TTC549 (cell line): Measurements from ENCODE around the gene TMSB4Y.

Experiments
- FAIRE-seq: peaks from 2 replicates; lab custom pipeline; 2012; peaks lifted over from hg19 to GRCh38; lab: Jason Lieb, UNC

The TMSB4Y gene

DNA sequence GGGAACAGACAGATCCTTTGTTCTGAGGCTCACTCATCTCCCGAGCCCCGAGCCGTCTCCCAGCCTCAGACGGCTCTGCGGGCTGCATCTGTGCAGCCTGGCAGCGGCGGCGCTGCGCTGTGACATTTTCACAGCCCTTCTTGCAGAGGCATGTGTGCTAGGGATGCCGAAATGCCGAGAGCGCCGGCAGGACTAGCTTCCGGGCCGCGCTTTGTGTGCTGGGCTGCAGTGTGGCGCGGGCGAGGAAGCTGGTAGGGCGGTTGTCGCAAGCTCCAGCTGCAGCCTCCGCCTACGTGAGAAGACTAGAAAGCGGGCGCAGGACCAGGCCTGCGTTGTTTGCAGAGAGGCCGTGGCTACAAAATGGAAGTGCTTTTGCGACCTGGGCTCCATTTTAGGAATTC is at the start of gene TMSB4Y:
Gene TMSB4Y, plus strand, starts transcription at position 332 of the 401 bp plus-strand sequence.
- FAIRE-seq: no peak

DNA sequence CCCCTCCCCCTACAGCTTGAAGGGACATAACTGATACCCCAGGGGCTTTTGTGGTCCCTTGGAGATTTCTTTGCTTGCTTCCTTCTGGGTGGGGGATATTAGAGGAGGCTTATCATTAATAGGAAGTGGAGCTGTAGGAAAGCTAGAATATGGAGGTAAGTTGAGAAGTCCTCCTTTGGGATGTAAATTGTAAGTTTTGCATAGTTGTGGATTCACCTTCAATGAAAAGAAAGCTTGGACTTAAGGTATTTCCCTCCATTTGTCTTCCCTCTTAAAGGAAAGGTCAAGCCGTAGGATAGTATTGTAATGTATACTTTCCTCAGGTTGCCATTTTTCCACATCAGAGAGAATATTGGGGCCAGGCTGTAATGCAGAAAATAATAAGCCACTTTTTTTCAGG is 39.5 kb upstream of the TMSB4Y start:
- no peak for FAIRE-seq

DNA sequence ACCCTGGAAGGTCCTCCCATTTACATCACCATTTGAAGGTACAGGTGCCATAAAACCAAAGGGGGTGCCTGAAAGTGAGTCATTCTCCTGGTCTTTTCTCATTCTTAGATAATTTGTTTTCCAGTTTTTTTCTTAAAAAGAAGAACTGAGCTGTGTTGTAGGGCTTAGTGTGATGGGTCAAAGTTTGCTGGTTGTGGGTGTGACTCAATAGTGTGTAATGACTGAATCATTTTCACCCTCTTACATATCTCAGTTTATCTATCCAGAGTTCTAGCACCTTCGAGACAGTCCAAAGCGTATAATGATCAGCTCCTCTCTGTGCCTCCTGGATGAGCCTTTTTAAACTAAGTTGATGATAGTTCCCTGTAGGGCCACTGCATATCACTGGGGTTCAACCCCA is 32.6 kb upstream of the TMSB4Y start:
- FAIRE-seq: no peak

DNA sequence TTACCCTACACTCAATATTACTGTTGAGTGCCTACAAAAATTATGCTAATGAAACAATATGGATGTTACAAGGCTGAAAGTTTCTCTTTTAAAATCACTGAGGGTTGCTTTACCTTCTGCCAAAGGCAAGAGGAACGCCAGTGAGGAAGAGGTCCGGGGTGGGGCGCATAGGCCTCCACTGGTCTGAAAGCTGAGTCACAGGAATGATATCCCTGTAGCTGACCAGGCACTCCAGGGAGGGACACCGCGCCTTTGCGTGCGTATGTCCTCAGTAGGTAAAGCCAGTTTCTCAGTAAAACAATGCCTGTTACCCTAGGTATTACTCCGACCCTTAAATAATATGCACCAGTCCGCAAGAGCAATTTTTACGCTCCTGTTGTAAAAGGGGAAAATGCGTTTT is 1.4 kb upstream of the TMSB4Y start:
- no peak for FAIRE-seq

DNA sequence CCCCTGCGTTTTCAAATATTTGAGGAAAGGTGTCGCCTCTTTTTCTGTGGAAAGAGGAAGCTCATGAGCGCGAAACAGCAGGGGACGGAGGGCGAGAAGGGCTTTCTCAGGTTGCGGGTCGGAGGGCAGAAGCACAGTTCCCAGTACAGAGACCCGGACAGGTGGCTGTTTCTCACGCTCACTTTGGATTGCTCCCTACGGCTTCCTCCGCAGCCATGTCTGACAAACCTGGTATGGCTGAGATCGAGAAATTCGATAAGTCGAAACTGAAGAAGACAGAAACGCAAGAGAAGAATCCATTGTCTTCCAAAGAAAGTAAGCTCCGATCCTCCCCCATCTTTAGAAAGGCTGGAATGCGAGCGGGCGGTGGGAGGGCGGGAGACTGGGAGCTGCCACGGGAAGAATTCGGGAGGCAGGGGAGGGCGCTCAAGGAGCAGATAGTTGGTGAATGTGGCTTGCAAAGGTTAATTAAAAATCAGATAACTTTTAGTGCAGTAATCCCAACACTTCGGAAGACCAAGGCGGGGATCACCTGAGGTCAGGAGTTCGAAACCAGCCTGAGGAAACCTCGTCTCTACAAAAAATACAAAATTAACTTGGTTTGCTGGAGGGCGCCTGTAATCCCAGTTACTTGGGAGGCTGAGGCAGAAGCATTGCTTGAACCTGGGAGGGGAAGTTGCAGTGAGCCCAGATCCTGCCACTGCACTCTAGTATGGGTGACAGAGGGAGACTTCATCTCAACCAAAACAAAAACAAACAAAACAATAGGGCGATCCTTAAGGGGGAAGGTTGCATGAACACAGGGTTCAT is 627 bp downstream of the TMSB4Y start:
- no peak for FAIRE-seq

DNA sequence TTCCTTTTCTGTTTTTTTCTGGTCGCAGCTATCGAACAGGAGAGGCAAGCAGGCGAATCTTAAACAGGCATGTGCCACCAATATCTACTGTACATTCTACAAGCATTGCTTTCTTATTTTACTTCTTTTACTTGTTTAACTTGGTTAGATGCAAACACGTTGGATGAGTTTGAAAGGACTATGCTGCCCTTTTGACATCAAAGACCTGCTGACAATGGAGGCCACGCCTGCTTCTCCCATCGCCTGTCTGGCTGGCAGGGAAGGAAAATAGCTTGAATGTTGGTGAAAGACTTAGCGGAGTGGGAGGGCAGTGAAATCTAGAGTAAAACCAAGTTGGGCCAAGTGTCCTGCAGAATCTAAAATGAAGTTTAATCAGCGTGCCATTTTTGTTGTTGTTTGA is 1.5 kb downstream of the TMSB4Y start:
- no peak for FAIRE-seq

DNA sequence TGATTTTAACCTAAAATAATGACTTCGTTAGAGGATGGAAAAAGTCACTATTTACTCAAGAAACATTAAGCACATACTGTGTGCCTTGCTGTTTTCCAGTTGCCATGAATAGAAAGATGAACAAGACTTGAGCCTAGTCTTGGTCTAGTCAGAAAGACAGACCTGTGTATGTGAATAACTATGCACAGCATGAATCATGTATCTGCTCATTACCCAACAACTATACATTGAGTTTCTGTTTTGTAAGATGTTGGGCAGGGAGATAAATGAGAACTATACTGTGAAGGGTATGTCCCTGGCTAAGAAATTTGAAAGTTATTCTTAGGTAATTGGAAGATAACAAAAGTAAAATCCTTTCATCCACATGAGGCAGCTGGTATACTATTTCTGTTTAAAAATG is 4.3 kb downstream of the TMSB4Y start:
- no peak for FAIRE-seq

DNA sequence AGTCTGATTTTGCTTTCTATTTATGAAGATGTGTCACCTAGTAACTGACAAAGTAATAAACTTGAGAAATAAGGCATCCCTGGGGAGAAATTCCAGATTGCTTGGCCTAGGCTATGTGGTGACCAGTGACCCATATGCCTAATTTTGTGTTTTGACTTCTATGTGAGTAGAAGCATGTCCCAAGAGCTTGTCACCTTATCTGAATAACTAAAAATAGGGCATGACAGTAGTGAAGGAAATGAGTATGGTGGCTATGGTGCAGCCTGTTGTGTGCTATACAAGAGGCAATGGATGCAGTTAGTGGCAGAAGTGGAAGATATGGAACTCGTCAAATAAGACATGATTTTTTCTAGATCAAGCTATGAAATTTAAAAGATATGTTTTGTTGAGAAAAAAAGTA is 15.3 kb downstream of the TMSB4Y start:
- FAIRE-seq: no peak

DNA sequence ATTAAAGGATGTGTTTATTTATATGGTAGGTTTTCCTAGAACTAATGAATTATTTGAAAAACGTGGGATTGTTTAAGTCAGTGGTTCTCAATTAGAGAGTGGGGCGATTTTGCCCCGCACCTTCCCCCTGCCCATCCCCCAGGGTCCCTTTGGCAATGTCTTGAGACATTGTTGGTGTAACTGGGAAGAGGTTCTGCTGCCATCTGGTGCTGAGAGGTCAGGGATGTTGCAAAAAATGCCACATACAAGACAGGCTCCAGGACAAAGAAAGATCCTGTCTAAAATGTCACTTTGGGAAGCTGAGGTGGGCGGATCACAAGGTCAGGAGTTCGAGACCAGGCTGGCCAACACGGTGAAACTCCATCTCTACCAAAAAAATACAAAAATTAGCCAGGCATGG is 25.8 kb downstream of the TMSB4Y start:
- FAIRE-seq: no peak

DNA sequence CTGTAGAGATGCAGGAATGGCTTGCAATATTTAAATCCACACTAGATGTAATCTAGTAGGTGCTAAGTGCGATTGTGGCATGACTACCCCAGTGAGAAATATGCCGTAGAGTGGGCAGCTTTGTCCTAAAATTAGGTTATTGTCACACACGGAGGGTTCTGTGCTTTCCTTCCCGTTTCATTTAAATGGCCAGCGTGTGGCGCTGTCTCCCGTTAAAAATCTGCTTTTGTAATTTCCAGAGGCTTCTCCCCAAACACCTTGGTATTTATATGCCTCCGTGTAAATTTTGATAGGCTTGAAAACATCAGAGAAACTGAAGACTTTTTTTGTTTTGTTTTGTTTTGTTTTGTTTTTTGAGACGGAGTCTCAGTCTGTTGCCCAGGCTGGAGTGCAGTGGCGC is 34.9 kb downstream of the TMSB4Y start:
- no peak for FAIRE-seq

DNA sequence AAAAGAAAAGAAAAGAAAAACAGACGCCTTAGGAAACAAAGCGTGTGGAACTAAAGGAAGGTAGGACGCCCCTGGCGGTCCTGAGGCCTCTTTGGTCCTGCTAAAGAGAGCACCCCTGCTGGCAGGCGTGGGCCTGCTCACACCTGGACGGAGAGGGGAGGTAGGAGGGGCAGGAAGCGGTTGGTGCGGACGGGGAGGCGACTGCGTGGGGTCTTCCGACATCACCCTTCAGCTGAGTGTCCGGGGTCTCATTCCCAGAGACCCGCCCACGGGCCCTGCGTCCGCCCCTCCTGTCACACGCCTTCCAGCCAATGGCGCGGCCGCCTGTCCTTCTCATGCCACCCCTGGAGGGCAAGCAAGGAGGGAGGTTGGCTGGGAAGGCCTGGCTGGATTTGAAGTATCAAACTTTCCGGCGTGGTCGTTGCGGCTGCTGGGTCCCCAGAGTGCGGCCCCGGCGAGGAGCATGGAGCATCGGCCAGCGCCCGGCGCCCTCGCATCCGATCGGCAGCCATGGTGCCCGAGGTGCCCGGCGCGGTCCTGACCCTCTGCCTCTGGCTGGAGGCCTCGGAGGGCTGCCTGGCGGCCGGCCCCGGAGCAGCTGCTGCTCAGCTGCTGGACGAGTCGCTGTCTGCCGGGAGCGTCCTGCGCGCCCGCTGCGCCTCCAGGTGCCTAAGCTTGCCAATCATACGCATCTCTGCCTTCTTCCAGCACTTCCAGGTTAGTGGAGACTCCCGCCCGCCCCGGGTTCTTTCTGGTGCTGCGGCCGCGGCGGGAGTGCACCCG is 47.8 kb downstream of the TMSB4Y start:
- FAIRE-seq: no peak

DNA sequence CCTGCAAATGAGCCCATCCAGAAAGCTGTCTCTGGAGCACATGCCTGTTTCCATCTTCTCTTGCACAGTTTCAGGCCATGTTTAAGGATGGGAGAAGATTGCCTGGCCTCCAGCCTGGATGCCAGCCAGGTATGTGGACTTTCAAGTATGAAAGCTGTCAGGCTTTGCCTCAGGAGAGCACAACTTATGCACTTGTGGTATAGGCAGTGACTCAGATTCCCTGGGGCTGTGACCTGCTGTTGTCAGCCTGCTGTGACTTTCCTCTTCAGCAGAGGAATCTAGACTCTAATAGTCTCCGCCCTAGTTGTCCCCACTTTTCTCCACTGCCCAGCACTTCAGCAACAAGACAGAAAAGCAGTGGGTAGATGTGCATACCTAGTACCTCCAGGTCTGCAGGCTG is 51.0 kb downstream of the TMSB4Y start:
- no peak for FAIRE-seq
